Measurements from ENCODE around the gene C1R.
A peak's percentile ranks its signal among the peaks of the same experiment; 100 is the strongest.

Gene C1R

DNA sequence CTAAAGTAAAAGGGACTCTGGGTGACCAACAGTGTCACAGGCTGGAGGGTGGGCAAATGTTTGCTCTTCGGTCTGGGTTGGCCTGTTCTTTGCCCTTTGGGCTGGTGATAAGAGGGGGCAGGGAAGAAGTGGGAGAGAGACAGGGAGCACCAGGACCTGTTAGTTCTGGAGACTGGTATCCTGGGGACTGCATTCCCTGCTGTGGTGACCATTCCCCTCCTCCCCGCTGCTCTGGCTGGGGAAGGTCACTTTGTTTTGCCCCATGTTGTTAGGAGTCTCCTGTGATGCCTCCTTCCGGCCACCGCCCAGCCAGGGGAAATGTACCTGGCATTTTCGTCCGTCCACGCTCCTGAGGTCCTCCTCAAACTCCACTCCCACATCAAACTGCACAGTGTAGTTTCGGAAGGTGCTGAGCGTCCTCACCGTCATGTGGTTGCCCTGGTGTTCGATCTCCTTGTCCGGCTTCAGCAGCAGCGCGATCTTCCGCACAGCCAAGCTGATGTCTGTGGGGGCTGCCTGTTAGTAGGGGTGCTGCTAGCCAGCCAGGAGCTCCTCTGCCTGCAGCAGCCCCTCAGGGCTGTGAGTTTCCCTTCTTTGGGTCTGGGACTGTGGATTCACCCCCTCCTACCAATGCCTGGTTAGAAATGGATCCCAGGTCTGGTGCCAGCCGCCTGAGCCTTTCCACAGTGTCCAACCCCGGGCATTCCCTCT is 35.8 kb upstream of the C1R start:
- ATAC-seq (ENCODE audit: low read depth) = no peak
- H3K36me3 Mint-ChIP-seq = no peaks in the 10 kb centered on the region
- DNase-seq (ENCODE audit: low spot score in 2 of 2) = no peak
- no peaks in the 10 kb centered on the region for H3K27me3 Mint-ChIP-seq
- H3K4me1 Mint-ChIP-seq = peaks cover 24% of the 10 kb centered on the region
- H3K27ac Mint-ChIP-seq = no peak overlapping the region
- peak overlapping the region; percentile 75 for H3K4me3 Mint-ChIP-seq
- H3K9me3 Mint-ChIP-seq = no peaks in the 10 kb centered on the region

- Mint-ChIP-seq H3K36me3 (peaks cover 2% of the 10 kb centered on the region), H3K27me3 (no peaks in the 10 kb centered on the region), H3K27ac (peak overlapping the region; percentile 7), H3K9me3 (no peaks in the 10 kb centered on the region), H3K4me3 (no peak overlapping the region), H3K4me1 (peaks cover 2% of the 10 kb centered on the region)
- no peak for ATAC-seq (ENCODE audit: low read depth)
- no peak for DNase-seq (ENCODE audit: low spot score in 2 of 2)
These were observed 33.5 kb upstream of the C1R start for GRCh38 chr12:7125632-7126227.

- peaks cover 2% of the 10 kb centered on the region for H3K36me3 Mint-ChIP-seq
- H3K4me3 Mint-ChIP-seq = no peak overlapping the region
- ATAC-seq (ENCODE audit: low read depth) (no peak), DNase-seq (ENCODE audit: low spot score in 2 of 2) (no peak)
- no peak overlapping the region for H3K27ac Mint-ChIP-seq
- H3K27me3 Mint-ChIP-seq = no peaks in the 10 kb centered on the region
- H3K9me3 Mint-ChIP-seq = no peaks in the 10 kb centered on the region
- H3K4me1 Mint-ChIP-seq = no peaks in the 10 kb centered on the region
These were observed 31.7 kb upstream of the C1R start for GRCh38 chr12:7123806-7124522.

DNA sequence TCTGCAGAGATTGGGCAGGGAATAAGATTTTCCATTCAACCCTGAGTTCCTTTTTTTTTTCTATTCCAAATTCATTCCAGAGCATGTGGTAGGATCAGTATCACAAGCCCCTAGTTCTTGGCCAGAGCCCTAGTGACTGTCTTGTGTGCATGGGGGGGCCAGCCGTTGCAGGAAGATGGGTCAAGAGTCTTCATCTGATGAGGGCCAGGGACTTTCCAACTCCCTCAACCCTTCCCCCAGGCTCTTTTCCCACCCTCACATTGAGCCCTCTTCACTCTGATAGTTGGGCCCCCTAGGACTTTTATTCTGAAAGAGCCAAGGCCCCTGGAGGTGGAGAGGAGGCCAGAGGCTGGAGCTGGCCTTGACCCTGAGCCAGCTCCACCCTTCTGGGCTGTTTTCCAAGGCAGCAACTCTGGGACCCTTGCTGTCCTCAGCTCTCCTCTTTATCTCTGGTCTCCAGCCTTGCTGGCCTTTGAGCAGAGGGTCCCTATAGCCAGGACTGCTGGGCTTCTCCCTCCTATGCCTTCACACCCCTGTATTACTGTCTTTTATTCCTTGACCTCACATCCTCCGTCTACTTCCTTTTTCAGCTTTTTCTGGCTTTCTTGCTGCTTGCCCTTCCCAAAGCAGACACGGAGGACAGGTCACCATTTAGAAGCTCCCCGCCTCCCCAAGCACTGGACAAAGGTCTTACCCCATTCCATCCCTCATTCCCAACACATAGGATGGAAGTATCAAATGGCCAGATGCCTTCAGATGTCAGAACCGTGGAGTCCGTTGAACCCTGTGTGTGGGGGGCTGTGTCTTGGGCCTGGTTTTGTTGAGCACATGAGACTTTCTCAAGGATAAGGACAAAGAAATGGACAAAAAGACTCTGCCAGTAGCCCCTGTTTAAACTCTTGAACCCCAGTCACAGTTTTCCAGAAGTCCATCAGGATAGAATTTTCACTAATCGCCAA is 30.8 kb upstream of the C1R start:
- no peak for DNase-seq (ENCODE audit: low spot score in 2 of 2)
- ATAC-seq (ENCODE audit: low read depth) = no peak
- Mint-ChIP-seq H3K4me3 (no peak overlapping the region), H3K9me3 (no peaks in the 10 kb centered on the region), H3K4me1 (no peaks in the 10 kb centered on the region), H3K36me3 (peaks cover 6% of the 10 kb centered on the region), H3K27me3 (no peaks in the 10 kb centered on the region), H3K27ac (no peak overlapping the region)

DNA sequence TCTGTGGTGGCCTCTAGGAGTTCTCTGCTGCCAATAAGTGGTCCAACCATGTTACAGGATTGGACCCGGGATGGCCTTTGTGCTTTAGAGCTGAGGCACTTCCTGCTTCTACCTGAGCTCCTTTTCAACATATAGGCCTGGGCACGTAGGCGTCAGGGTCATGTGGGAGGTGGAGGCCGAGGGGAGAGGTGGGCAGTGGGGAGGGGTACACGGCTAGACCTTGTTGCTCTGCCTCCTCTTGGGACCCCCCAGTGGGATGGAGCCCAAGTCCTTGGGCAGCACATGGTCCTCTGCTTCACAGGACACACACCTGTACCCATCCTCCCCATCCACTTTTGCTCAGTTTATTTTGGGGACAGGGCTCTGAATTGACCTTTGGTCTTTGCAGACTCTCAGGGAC is 29.1 kb upstream of the C1R start:
- DNase-seq (ENCODE audit: low spot score in 2 of 2) = no peak
- no peaks in the 10 kb centered on the region for H3K9me3 Mint-ChIP-seq
- H3K27me3 Mint-ChIP-seq = no peaks in the 10 kb centered on the region
- H3K27ac Mint-ChIP-seq = no peak overlapping the region
- no peaks in the 10 kb centered on the region for H3K4me1 Mint-ChIP-seq
- ATAC-seq (ENCODE audit: low read depth) = no peak
- peaks cover 8% of the 10 kb centered on the region for H3K36me3 Mint-ChIP-seq
- no peak overlapping the region for H3K4me3 Mint-ChIP-seq

GRCh38 chr12:7120166-7120565 is 27.9 kb upstream of the C1R start:
- Mint-ChIP-seq H3K4me3 (no peak overlapping the region), H3K27ac (no peak overlapping the region), H3K27me3 (no peaks in the 10 kb centered on the region), H3K9me3 (no peaks in the 10 kb centered on the region), H3K36me3 (peaks cover 15% of the 10 kb centered on the region), H3K4me1 (no peaks in the 10 kb centered on the region)
- no peak for DNase-seq (ENCODE audit: low spot score in 2 of 2)
- no peak for ATAC-seq (ENCODE audit: low read depth)

GRCh38 chr12:7118881-7119280 is 26.6 kb upstream of the C1R start:
- no peak for ATAC-seq (ENCODE audit: low read depth)
- no peaks in the 10 kb centered on the region for H3K4me1 Mint-ChIP-seq
- H3K4me3 Mint-ChIP-seq = no peak overlapping the region
- H3K27me3 Mint-ChIP-seq = no peaks in the 10 kb centered on the region
- no peak for DNase-seq (ENCODE audit: low spot score in 2 of 2)
- no peak overlapping the region for H3K27ac Mint-ChIP-seq
- no peaks in the 10 kb centered on the region for H3K9me3 Mint-ChIP-seq
- H3K36me3 Mint-ChIP-seq = peaks cover 18% of the 10 kb centered on the region

DNA sequence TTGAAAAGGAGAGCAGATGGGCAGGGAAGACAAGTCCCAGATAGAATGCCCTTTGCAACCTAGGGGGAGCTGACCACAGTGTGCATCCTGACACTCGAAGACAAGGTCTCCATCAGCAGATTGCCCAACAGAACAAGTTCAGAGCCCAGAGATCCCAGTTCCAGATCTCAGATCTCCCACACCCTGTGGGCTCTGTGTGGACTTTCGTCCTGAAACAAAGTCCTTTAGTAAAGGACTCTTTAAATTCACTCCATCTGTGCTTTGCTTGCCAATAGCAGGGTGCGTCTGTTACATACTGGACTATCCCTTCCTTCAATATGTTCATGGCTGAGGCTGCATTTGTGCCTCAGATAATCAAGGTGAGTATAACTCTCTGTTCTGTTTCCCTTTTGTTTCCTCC is 25.4 kb upstream of the C1R start:
- DNase-seq (ENCODE audit: low spot score in 2 of 2) (no peak), ATAC-seq (ENCODE audit: low read depth) (no peak)
- Mint-ChIP-seq H3K4me1 (peaks cover 4% of the 10 kb centered on the region), H3K36me3 (peaks cover 20% of the 10 kb centered on the region), H3K9me3 (no peaks in the 10 kb centered on the region), H3K27me3 (no peaks in the 10 kb centered on the region), H3K4me3 (no peak overlapping the region), H3K27ac (no peak overlapping the region)

DNA sequence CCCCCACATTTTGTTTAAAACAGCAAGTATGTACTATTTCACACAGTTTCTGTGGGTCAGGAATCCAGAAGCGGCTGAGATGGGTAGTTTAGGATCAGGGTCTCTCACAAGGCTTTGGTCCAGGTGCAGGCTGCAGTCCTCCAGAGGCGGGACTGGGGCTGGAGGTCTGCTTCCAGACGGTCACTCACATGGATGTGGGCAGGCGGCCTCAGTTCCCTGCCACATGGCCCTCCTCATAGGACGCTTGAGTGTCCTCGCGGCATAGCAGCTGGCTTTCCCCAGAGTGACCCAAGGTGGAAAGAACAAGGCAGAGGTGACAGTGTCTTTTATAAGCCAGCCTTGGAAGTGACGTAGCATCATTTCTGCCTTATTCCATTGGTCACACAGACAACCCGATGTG is 24.7 kb upstream of the C1R start:
- H3K36me3 Mint-ChIP-seq = peaks cover 20% of the 10 kb centered on the region
- no peak overlapping the region for H3K27ac Mint-ChIP-seq
- ATAC-seq (ENCODE audit: low read depth) (no peak), DNase-seq (ENCODE audit: low spot score in 2 of 2) (no peak)
- no peaks in the 10 kb centered on the region for H3K27me3 Mint-ChIP-seq
- no peak overlapping the region for H3K4me3 Mint-ChIP-seq
- peaks cover 4% of the 10 kb centered on the region for H3K4me1 Mint-ChIP-seq
- no peaks in the 10 kb centered on the region for H3K9me3 Mint-ChIP-seq

DNA sequence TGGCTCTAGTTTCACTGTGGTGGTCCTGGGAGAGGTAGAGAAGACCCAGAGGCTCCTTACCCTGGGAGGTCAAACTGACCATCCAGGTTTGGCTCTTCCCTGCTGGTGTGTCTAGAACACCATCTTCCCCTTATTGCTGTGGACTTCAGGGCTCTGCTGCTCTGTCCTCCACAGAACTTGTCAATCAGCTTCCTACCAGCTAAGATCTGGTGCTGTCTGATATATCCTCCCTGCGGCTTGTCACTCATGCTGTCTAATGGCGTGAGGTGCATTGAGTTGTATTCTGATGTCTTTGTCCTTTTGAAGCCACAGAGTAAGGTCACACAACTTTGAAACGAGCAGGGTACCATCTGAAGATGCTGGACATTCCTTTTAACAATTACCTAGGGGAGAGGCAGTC is 24.0 kb upstream of the C1R start:
- H3K36me3 Mint-ChIP-seq = peaks cover 18% of the 10 kb centered on the region

GRCh38 chr12:7114851-7115250 is 22.6 kb upstream of the C1R start:
- DNase-seq (ENCODE audit: low spot score in 2 of 2) (no peak), ATAC-seq (ENCODE audit: low read depth) (no peak)
- no peak overlapping the region for H3K27ac Mint-ChIP-seq
- H3K9me3 Mint-ChIP-seq = no peaks in the 10 kb centered on the region
- H3K36me3 Mint-ChIP-seq = peaks cover 18% of the 10 kb centered on the region
- peaks cover 11% of the 10 kb centered on the region for H3K4me1 Mint-ChIP-seq
- no peak overlapping the region for H3K4me3 Mint-ChIP-seq
- no peaks in the 10 kb centered on the region for H3K27me3 Mint-ChIP-seq

More for the DNA sequence above, 24.0 kb upstream of the C1R start:
- H3K9me3 Mint-ChIP-seq = no peaks in the 10 kb centered on the region
- ATAC-seq (ENCODE audit: low read depth) (no peak), DNase-seq (ENCODE audit: low spot score in 2 of 2) (no peak)
- no peaks in the 10 kb centered on the region for H3K27me3 Mint-ChIP-seq
- no peak overlapping the region for H3K4me3 Mint-ChIP-seq
- peaks cover 4% of the 10 kb centered on the region for H3K4me1 Mint-ChIP-seq
- no peak overlapping the region for H3K27ac Mint-ChIP-seq

DNA sequence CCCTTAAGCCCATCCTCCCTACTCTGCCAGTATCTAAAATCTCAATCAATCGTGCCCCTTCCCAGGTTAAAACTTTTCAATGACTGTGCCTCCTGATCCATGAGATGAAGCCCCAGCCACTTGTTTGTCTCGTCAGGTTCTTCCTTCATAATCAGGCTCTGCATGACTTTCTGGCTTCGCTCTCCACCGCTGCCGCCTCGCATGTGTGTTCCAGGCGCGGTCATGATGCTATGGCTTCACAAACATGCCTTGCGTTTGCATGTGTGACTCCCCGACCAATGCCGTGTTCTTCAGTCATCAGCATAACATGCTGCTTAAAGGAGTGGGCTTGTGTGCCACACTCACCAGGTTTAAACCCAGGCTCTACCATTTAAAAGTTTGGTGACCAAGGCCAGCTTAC is 21.8 kb upstream of the C1R start:
- Mint-ChIP-seq H3K36me3 (peaks cover 18% of the 10 kb centered on the region), H3K27me3 (no peaks in the 10 kb centered on the region), H3K4me1 (peaks cover 18% of the 10 kb centered on the region), H3K4me3 (no peak overlapping the region), H3K9me3 (no peaks in the 10 kb centered on the region), H3K27ac (no peak overlapping the region)
- ATAC-seq (ENCODE audit: low read depth) = no peak
- DNase-seq (ENCODE audit: low spot score in 2 of 2) = no peak

GRCh38 chr12:7113389-7113871 is 21.2 kb upstream of the C1R start:
- Mint-ChIP-seq H3K27me3 (no peaks in the 10 kb centered on the region), H3K9me3 (no peaks in the 10 kb centered on the region), H3K36me3 (peaks cover 14% of the 10 kb centered on the region), H3K4me3 (no peak overlapping the region), H3K4me1 (peaks cover 21% of the 10 kb centered on the region), H3K27ac (no peak overlapping the region)
- DNase-seq (ENCODE audit: low spot score in 2 of 2) = peak; percentile 45 to 58
- ATAC-seq (ENCODE audit: low read depth) = peak; percentile 34

GRCh38 chr12:7112041-7112440 is 19.8 kb upstream of the C1R start:
- H3K36me3 Mint-ChIP-seq = peaks cover 14% of the 10 kb centered on the region
- H3K4me3 Mint-ChIP-seq = no peak overlapping the region
- no peak overlapping the region for H3K27ac Mint-ChIP-seq

More at GRCh38 chr12:7112041-7112440, 19.8 kb upstream of the C1R start:
- Mint-ChIP-seq H3K27me3 (no peaks in the 10 kb centered on the region), H3K4me1 (peaks cover 29% of the 10 kb centered on the region), H3K9me3 (no peaks in the 10 kb centered on the region)
- DNase-seq (ENCODE audit: low spot score in 2 of 2) (no peak), ATAC-seq (ENCODE audit: low read depth) (no peak)
